Keratinocyte (primary cell): ENCODE data around the gene TFF3. TPM values are rescaled to one million over a fixed set of nuclear protein-coding genes. Genes with fewer than 3 reads are reported as not detected.

Experiments
- DNase-seq: peaks from one replicate; pipeline ENCODE4 v3.0.0-alpha.2; 2011; ENCODE audit warnings: low read depth, missing footprints, low spot score
- FAIRE-seq: peaks from 2 replicates; lab custom pipeline; 2011; peaks lifted over from hg19 to GRCh38; lab: Jason Lieb, UNC
- H2AFZ ChIP-seq: 2 replicates; pipeline ENCODE4 v1.6.0; 2012; ENCODE audit warnings: low read length, control low read depth, inconsistent platforms; ENCODE audit not compliant: control insufficient read depth
- H3K27ac ChIP-seq: 2 replicates; pipeline ENCODE4 v1.5.1; 2011; ENCODE audit warnings: low read length; ENCODE audit not compliant: control insufficient read depth, insufficient read depth
- H3K27me3 ChIP-seq: 3 replicates; pipeline ENCODE4 v1.6.0; 2011; ENCODE audit warnings: low read length; ENCODE audit not compliant: control insufficient read depth, insufficient read depth; ENCODE audit errors: extremely low read depth
- H3K36me3 ChIP-seq, 2 experiments: 2 replicates in 1 of 2; 3 replicates in 1 of 2; pipeline ENCODE4 v1.5.1; 2011; ENCODE audit warnings: low read length in 2 of 2, mild to moderate bottlenecking in 1 of 2; ENCODE audit not compliant: control insufficient read depth in 2 of 2, insufficient read depth in 2 of 2; ENCODE audit errors: extremely low read depth in 1 of 2
- H3K4me1 ChIP-seq: 3 replicates; pipeline ENCODE4 v1.5.1; 2011; ENCODE audit warnings: low read length; ENCODE audit not compliant: control insufficient read depth, insufficient read depth; ENCODE audit errors: extremely low read depth
- H3K4me2 ChIP-seq: 3 replicates; pipeline ENCODE4 v1.6.0; 2011; ENCODE audit warnings: low read depth, low read length; ENCODE audit not compliant: control insufficient read depth, insufficient read depth; ENCODE audit errors: extremely low read depth
- H3K4me3 ChIP-seq, 3 experiments: fragments of 200-600 bp in 1 of 3; sonication (generic) in 1 of 3; 2 replicates in 2 of 3; 3 replicates in 1 of 3; pipeline ENCODE4 v1.5.1; 2011 to 2016; ENCODE audit warnings: low read length in 3 of 3, mild to moderate bottlenecking in 3 of 3, control low read depth in 2 of 3, inconsistent platforms in 1 of 3, low read depth in 1 of 3, mixed read lengths in 1 of 3, mixed run types in 1 of 3, moderate library complexity in 1 of 3; ENCODE audit not compliant: control insufficient read depth in 2 of 3, insufficient read depth in 2 of 3; ENCODE audit errors: extremely low read depth in 1 of 3
- H3K79me2 ChIP-seq: 2 replicates; pipeline ENCODE4 v1.6.0; 2012; ENCODE audit warnings: low read length; ENCODE audit not compliant: control insufficient read depth, insufficient read depth
- H3K9ac ChIP-seq: 3 replicates; pipeline ENCODE4 v1.6.0; 2011; ENCODE audit warnings: low read length; ENCODE audit not compliant: control insufficient read depth, insufficient read depth; ENCODE audit errors: extremely low read depth
- H3K9me1 ChIP-seq: 3 replicates; pipeline ENCODE4 v1.6.0; 2011; ENCODE audit warnings: low read length; ENCODE audit not compliant: control insufficient read depth, insufficient read depth; ENCODE audit errors: extremely low read depth
- H3K9me3 ChIP-seq: 2 replicates; pipeline ENCODE4 v1.5.1; 2012; ENCODE audit warnings: low read depth, low read length; ENCODE audit not compliant: control insufficient read depth
- H4K20me1 ChIP-seq: 3 replicates; pipeline ENCODE4 v1.6.0; 2011; ENCODE audit warnings: low read length; ENCODE audit not compliant: control insufficient read depth, insufficient read depth; ENCODE audit errors: extremely low read depth
- CTCF ChIP-seq, 3 experiments: IDR thresholded peaks in 1 of 3; conservative IDR thresholded peaks in 1 of 3; optimal IDR thresholded peaks in 1 of 3; 2 replicates in 2 of 3; 3 replicates in 1 of 3; pipeline versions ENCODE3 to v1.5.1; 2011; ENCODE audit warnings: low read length in 3 of 3, mild to moderate bottlenecking in 3 of 3, moderate library complexity in 2 of 3, control low read depth in 1 of 3, inconsistent platforms in 1 of 3; ENCODE audit not compliant: insufficient read depth in 2 of 3; ENCODE audit errors: extremely low read depth in 1 of 3
- EZH2 ChIP-seq: IDR thresholded peaks from one replicate; pipeline ENCODE4 v1.6.1; 2012; ENCODE audit warnings: inconsistent platforms, mild to moderate bottlenecking, low read length, moderate library complexity
- dilution Hi-C: fragments of 300-500 bp; cut with MboI; formaldehyde crosslinking; loops from one replicate; pipeline ENCODE4 v1.7.0; 2020; ENCODE audit warnings: low sequenced_read_pairs; ENCODE audit not compliant: extremely low pct_ligation_motif_present
- polyA plus RNA-seq, 5 experiments: library from polyadenylated mRNA; depleted of rRNA in 3 of 5; stranded (reverse) in 3 of 5; stranded (forward) in 1 of 5; unstranded in 1 of 5; fragments of >200 nt; gene quantifications; 1 replicate in 1 of 5; 2 replicates in 3 of 5; 3 replicates in 1 of 5; pipeline versions ENCODE4 v1.2.1 to v1.2.3, GENCODE V29; 2011 to 2012; ENCODE audit warnings: missing spikeins in 2 of 5, low read depth in 1 of 5, low replicate concordance in 1 of 5

Gene TFF3
- polyA plus RNA-seq, 1 donor (not counting 4 experiments of a cell fraction or from before 2014, with no cell fraction given): not detected

GRCh38 chr21:42346441-42346840 lies 31.2 kb upstream of the TFF3 start:
- no peak for FAIRE-seq
- H3K4me2 ChIP-seq: no peak overlapping the region
- DNase-seq: no peak
- H3K9ac ChIP-seq: no peak overlapping the region
- no peak overlapping the region for H3K27ac ChIP-seq
- no peaks in the 10 kb centered on the region for H3K79me2 ChIP-seq
- dilution Hi-C loops: loop anchor here (10.0 kb wide), 1 partner anchor 78 kb away; no protein-coding TSS in a partner anchor
- H3K9me1 ChIP-seq: no peaks in the 10 kb centered on the region
- no peaks in the 10 kb centered on the region for H3K9me3 ChIP-seq
- H2AFZ ChIP-seq: no peak overlapping the region
- H4K20me1 ChIP-seq: no peaks in the 10 kb centered on the region
- no peak overlapping the region for H3K4me3 ChIP-seq
- H3K4me1 ChIP-seq: no peaks in the 10 kb centered on the region
- no peaks in the 10 kb centered on the region for H3K36me3 ChIP-seq
- no peaks in the 10 kb centered on the region for H3K27me3 ChIP-seq
- no peak for TF ChIP-seq EZH2
- TF ChIP-seq CTCF (optimal IDR thresholded peaks at IDR 0.05 in 1 of 3, IDR thresholded peaks at IDR 0.05 in 1 of 3, conservative IDR thresholded peaks at IDR 0.05 in 1 of 3; ENCODE audit: extremely low read depth in 1 of 3, insufficient read depth in 2 of 3, low read length in 3 of 3): no peak

GRCh38 chr21:42344631-42345030 lies 29.4 kb upstream of the TFF3 start:
- TF ChIP-seq CTCF (optimal IDR thresholded peaks at IDR 0.05 in 1 of 3, IDR thresholded peaks at IDR 0.05 in 1 of 3, conservative IDR thresholded peaks at IDR 0.05 in 1 of 3; ENCODE audit: extremely low read depth in 1 of 3, insufficient read depth in 2 of 3, low read length in 3 of 3) (no peak), EZH2 (no peak)
- H3K9me3 ChIP-seq: no peaks in the 10 kb centered on the region
- dilution Hi-C loops: loop anchor here (10.0 kb wide), 1 partner anchor 80 kb away; no protein-coding TSS in a partner anchor
- no peaks in the 10 kb centered on the region for H3K9me1 ChIP-seq
- DNase-seq (no peak), FAIRE-seq (no peak)
- no peak overlapping the region for H3K9ac ChIP-seq
- no peaks in the 10 kb centered on the region for H3K36me3 ChIP-seq
- no peaks in the 10 kb centered on the region for H3K4me1 ChIP-seq
- no peak overlapping the region for H2AFZ ChIP-seq
- H3K27me3 ChIP-seq: no peaks in the 10 kb centered on the region
- no peak overlapping the region for H3K27ac ChIP-seq
- no peaks in the 10 kb centered on the region for H4K20me1 ChIP-seq
- H3K4me2 ChIP-seq: no peak overlapping the region
- H3K4me3 ChIP-seq: no peak overlapping the region
- H3K79me2 ChIP-seq: no peaks in the 10 kb centered on the region
